Measurements from ENCODE around the gene DGKD. TPM values are rescaled to one million over a fixed set of nuclear protein-coding genes. Genes with fewer than 3 reads are reported as not detected.

Gene DGKD
- total and polyA plus RNA-seq, 9 of the 15 experiments (the other 6 are each of a cell fraction or from before 2014, with no cell fraction given): 0.52 to 29.5 (median 10.6) TPM

- no peak for TF ChIP-seq NR3C1 (CRISPR knock-in tag; IDR thresholded peaks at IDR 0.05)
- no peak for TF ChIP-seq BACH1 (tag; IDR thresholded peaks at IDR 0.05)
- TF ChIP-seq HDAC1 (IDR thresholded peaks at IDR 0.05): no peak
These were observed 135.4 kb downstream of the DGKD start (continued) for GRCh38 chr2:233489666-233490065.

- no peak for FAIRE-seq
- TF ChIP-seq GTF2B (IDR thresholded peaks at IDR 0.05; ENCODE audit: extremely low read depth, insufficient read length) (no peak), TAF15 (IDR thresholded peaks at IDR 0.05; ENCODE audit: low read depth, low read length) (no peak), CBFB (CRISPR knock-in tag; IDR thresholded peaks at IDR 0.05) (no peak), CHCHD3 (CRISPR knock-in tag; IDR thresholded peaks at IDR 0.05) (no peak), SRSF7 (optimal IDR thresholded peaks at IDR 0.05; ENCODE audit: low read depth, low read length) (no peak), ESRRB (CRISPR knock-in tag; IDR thresholded peaks at IDR 0.05; ENCODE audit: borderline replicate concordance) (no peak), NBN (IDR thresholded peaks at IDR 0.05; ENCODE audit: low read depth) (no peak), CBX1 (IDR thresholded peaks at IDR 0.05; ENCODE audit: low read depth) (no peak), TBL1XR1 (IDR thresholded peaks at IDR 0.05; ENCODE audit: low read length in 2 of 2) (no peak), ZNF311 (CRISPR knock-in tag; IDR thresholded peaks at IDR 0.05) (no peak), ZNF609 (CRISPR knock-in tag; IDR thresholded peaks at IDR 0.05; ENCODE audit: borderline replicate concordance) (no peak), MTA3 (IDR thresholded peaks at IDR 0.05; ENCODE audit: borderline replicate concordance) (no peak), ZKSCAN3 (CRISPR knock-in tag; IDR thresholded peaks at IDR 0.05) (no peak), ZKSCAN1 (IDR thresholded peaks at IDR 0.05; ENCODE audit: low read depth, low read length) (no peak), NCOR1 (IDR thresholded peaks at IDR 0.05) (no peak), NR2C1 (IDR thresholded peaks at IDR 0.05) (no peak), NR2C1 (tag; IDR thresholded peaks at IDR 0.05) (no peak)
These were observed 136.5 kb downstream of the DGKD start for GRCh38 chr2:233490831-233491230.

More at GRCh38 chr2:233490831-233491230, 136.5 kb downstream of the DGKD start:
- Histone ChIP-seq H3K79me2 (ENCODE audit: control insufficient read depth, insufficient read depth, low read length) (no peaks in the 10 kb centered on the region), H3K4me3 (no peak overlapping the region), H4K20me1 (replicated peaks; ENCODE audit: control insufficient read depth, insufficient read depth, low read length) (no peaks in the 10 kb centered on the region), H3K27ac (ENCODE audit: extremely low read depth, low read depth, low read length) (no peak overlapping the region), H3K36me3 (ENCODE audit: control insufficient read depth, insufficient read depth, low read length) (peaks cover 11% of the 10 kb centered on the region; the same call in 1 of the 3 replicates), H3K27me3 (ENCODE audit: control insufficient read depth in 2 of 2, insufficient read depth in 2 of 2, low read length in 2 of 2) (no peaks in the 10 kb centered on the region), H3K4me2 (ENCODE audit: insufficient read depth, low read length) (no peak overlapping the region), H3K9ac (ENCODE audit: insufficient read depth in 1 of 2, low read depth in 2 of 2, low read length in 2 of 2) (no peak overlapping the region), H3K9me3 (replicated peaks; ENCODE audit: control insufficient read depth, insufficient read depth, low read depth, low read length) (no peaks in the 10 kb centered on the region), H2AFZ (ENCODE audit: low read depth, low read length) (no peak overlapping the region), H3K4me1 (replicated peaks in 1 of 2; ENCODE audit: control insufficient read depth in 2 of 2, insufficient read depth in 2 of 2, low read length in 2 of 2) (peaks cover 0 to 4% of the 10 kb centered on the region in 2 experiments; a peak in 3 of 5 replicates), H3K9me1 (ENCODE audit: control insufficient read depth, insufficient read depth, low read length) (no peaks in the 10 kb centered on the region)
- no peak for DNase-seq (ENCODE audit: extremely low read depth in 1 of 4, low spot score in 3 of 4)
- no peak for ATAC-seq
- POLR2A ChIA-PET: no interaction called here
- in situ Hi-C loops (cut with MboI): no loop called here
- intact Hi-C loops (cut with micrococcal nuclease): no loop called here
- CTCF ChIA-PET (ENCODE audit: low intra/inter-chr PET ratio): no interaction called here
- BruUV-seq (replicated peaks): no TSS peak
- WGBS (ENCODE audit: insufficient coverage, low coverage, missing lambda C conversion rate): 87% methylated on average over 7 of the region's 7 CpGs
